B cell (primary cell): ENCODE results near the gene ZNF438. TPM values are rescaled to one million over a fixed set of nuclear protein-coding genes. Genes with fewer than 3 reads are reported as not detected.

Source experiments
- ATAC-seq: fragments of 200-7000 bp; cut with Tn5 transposase; one replicate; pipeline ENCODE4 v1.10.0; 2021; ENCODE audit warnings: low read depth, mild to moderate bottlenecking, moderate number of reproducible peaks, moderate library complexity
- CTCF ChIA-PET: fragments of 350-600 bp; sonication (Branson Sonifier 250); formaldehyde crosslinking; loops from one replicate; lab custom pipeline; 2021; ENCODE audit warnings: antibody characterized with exemption, inconsistent platforms; lab: Charles Lee
- POLR2A ChIA-PET: fragments of 350-600 bp; sonication (Branson Sonifier 250); formaldehyde crosslinking; loops from one replicate; lab custom pipeline; 2021; ENCODE audit warnings: antibody characterized with exemption; lab: Charles Lee
- DNase-seq: peaks from one replicate; pipeline ENCODE4 v3.0.0; 2013
- H2AFZ ChIP-seq: 2 replicates; pipeline ENCODE4 v1.6.1; 2012; ENCODE audit warnings: mild to moderate bottlenecking, low read depth, low read length; ENCODE audit not compliant: insufficient read depth, poor library complexity, severe bottlenecking
- H3K27ac ChIP-seq, 2 donors: 1 replicate in 1 of 2; 2 replicates in 1 of 2; pipeline ENCODE4 v1.5.1; 2012 to 2013; ENCODE audit warnings: low read length in 2 of 2, mild to moderate bottlenecking in 2 of 2, moderate library complexity in 1 of 2
- H3K27me3 ChIP-seq, 4 experiments: fragments of 200-600 bp in 1 of 4; sonication (generic) in 1 of 4; replicated peaks in 1 of 4; 1 replicate in 2 of 4; 2 replicates in 2 of 4; pipeline versions ENCODE4 v1.6.1 to v1.7.0; 2013 to 2016; ENCODE audit warnings: low read length in 3 of 4, mild to moderate bottlenecking in 2 of 4, mixed read lengths in 1 of 4, moderate library complexity in 1 of 4; ENCODE audit not compliant: insufficient read depth in 4 of 4, control insufficient read depth in 3 of 4; ENCODE audit errors: control extremely low read depth in 1 of 4
- H3K36me3 ChIP-seq, 2 experiments: replicated peaks in 1 of 2; 1 replicate in 1 of 2; 2 replicates in 1 of 2; pipeline versions ENCODE4 v1.6.1 to v1.7.1; 2013; ENCODE audit warnings: low read length in 1 of 2; ENCODE audit not compliant: insufficient read depth in 2 of 2, control insufficient read depth in 1 of 2; ENCODE audit errors: control extremely low read depth in 1 of 2, extremely low read depth in 1 of 2
- H3K4me1 ChIP-seq, 2 donors: fragments of 200-600 bp in 1 of 2; sonication (generic) in 1 of 2; 1 replicate in 1 of 2; 2 replicates in 1 of 2; pipeline versions ENCODE4 v1.5.1 to v1.6.1; 2013 to 2017; ENCODE audit warnings: low read length in 2 of 2; ENCODE audit not compliant: control insufficient read depth in 2 of 2, insufficient read depth in 2 of 2
- H3K4me2 ChIP-seq: replicated peaks from 2 replicates; pipeline ENCODE3; 2012; ENCODE audit warnings: mild to moderate bottlenecking, low read depth, low read length; ENCODE audit not compliant: poor library complexity, severe bottlenecking
- H3K4me3 ChIP-seq, 5 experiments: fragments of 200-600 bp in 1 of 5; sonication (generic) in 1 of 5; 1 replicate in 3 of 5; 2 replicates in 2 of 5; pipeline versions ENCODE4 v1.5.1 to v1.7.0; 2011 to 2016; ENCODE audit warnings: low read length in 4 of 5, mild to moderate bottlenecking in 4 of 5, low read depth in 2 of 5, control low read depth in 1 of 5, moderate library complexity in 1 of 5; ENCODE audit not compliant: insufficient read depth in 1 of 5; ENCODE audit errors: control extremely low read depth in 1 of 5, extremely low read depth in 1 of 5
- H3K79me2 ChIP-seq: fragments of 200-600 bp; sonication (generic); one replicate; pipeline ENCODE4 v1.6.0; 2016; ENCODE audit warnings: low read length; ENCODE audit not compliant: control insufficient read depth, insufficient read depth
- H3K9ac ChIP-seq: fragments of 200-600 bp; sonication (generic); 2 replicates; pipeline ENCODE4 v1.6.1; 2017; ENCODE audit warnings: mild to moderate bottlenecking, low read length, moderate library complexity
- H3K9me3 ChIP-seq, 3 donors: one replicate each; pipeline versions ENCODE4 v1.6.1 to v1.7.1; 2013; ENCODE audit warnings: low read length in 2 of 3; ENCODE audit not compliant: control insufficient read depth in 2 of 3, insufficient read depth in 1 of 3; ENCODE audit errors: control extremely low read depth in 1 of 3
- H4K20me1 ChIP-seq: 2 replicates; pipeline ENCODE4 v1.6.0; 2012; ENCODE audit warnings: mild to moderate bottlenecking, low read length; ENCODE audit not compliant: insufficient read depth, control insufficient read depth, poor library complexity, severe bottlenecking
- H3K27ac Mint-ChIP-seq: one replicate; pipeline ENCODE4 v1.8.0; 2021; ENCODE audit warnings: mixed read lengths
- H3K27me3 Mint-ChIP-seq: one replicate; pipeline ENCODE4 v1.8.0; 2021; ENCODE audit warnings: mixed read lengths
- H3K4me1 Mint-ChIP-seq: one replicate; pipeline ENCODE4 v1.8.0; 2021; ENCODE audit warnings: mixed read lengths
- H3K4me3 Mint-ChIP-seq: one replicate; pipeline ENCODE4 v1.8.0; 2021; ENCODE audit warnings: mixed read lengths
- H3K9me3 Mint-ChIP-seq: one replicate; pipeline ENCODE4 v1.8.0; 2022; ENCODE audit warnings: mixed read lengths; ENCODE audit not compliant: insufficient read depth
- EZH2 ChIP-seq: IDR thresholded peaks from 2 replicates; pipeline ENCODE4 v1.6.1; 2012; ENCODE audit warnings: borderline replicate concordance, low read depth, mild to moderate bottlenecking, moderate library complexity, low read length; ENCODE audit not compliant: insufficient read depth, poor library complexity, severe bottlenecking
- WGBS: methylation state at CpG from one replicate; pipeline ENCODE4 v1.1.5; 2013; ENCODE audit warnings: missing lambda C conversion rate; ENCODE audit not compliant: insufficient coverage; 5-methylcytosine and 5-hydroxymethylcytosine counted together
- intact Hi-C: fragments of 100-400 bp; cut with micrococcal nuclease; formaldehyde crosslinking; loops from one replicate; pipeline ENCODE4 v1.10.0; 2022
- polyA plus RNA-seq: library from polyadenylated mRNA; depleted of rRNA; stranded (reverse); fragments of >200 nt; gene quantifications from 2 replicates; pipeline ENCODE4 v1.2.3, GENCODE V29; 2012
- total RNA-seq, 2 donors: library from RNA; stranded (reverse); fragments of 120-200 nt in 1 of 2; gene quantifications; 1 replicate in 1 of 2; 2 replicates in 1 of 2; pipeline versions ENCODE4 v1.2.3 to v1.2.4, GENCODE V29; 2013 to 2022
- TF ChIP-seq, protein P1 (sequence below): fragments of 200-600 bp; IDR thresholded peaks from one replicate; pipeline ENCODE4 v1.8.0; 2022; ENCODE audit warnings: antibody characterized with exemption, mild to moderate bottlenecking

Gene ZNF438
- total and polyA plus RNA-seq, 2 donors (not counting 1 experiment from before 2014, with no cell fraction given) = 2.0 to 3.7 TPM

DNA sequence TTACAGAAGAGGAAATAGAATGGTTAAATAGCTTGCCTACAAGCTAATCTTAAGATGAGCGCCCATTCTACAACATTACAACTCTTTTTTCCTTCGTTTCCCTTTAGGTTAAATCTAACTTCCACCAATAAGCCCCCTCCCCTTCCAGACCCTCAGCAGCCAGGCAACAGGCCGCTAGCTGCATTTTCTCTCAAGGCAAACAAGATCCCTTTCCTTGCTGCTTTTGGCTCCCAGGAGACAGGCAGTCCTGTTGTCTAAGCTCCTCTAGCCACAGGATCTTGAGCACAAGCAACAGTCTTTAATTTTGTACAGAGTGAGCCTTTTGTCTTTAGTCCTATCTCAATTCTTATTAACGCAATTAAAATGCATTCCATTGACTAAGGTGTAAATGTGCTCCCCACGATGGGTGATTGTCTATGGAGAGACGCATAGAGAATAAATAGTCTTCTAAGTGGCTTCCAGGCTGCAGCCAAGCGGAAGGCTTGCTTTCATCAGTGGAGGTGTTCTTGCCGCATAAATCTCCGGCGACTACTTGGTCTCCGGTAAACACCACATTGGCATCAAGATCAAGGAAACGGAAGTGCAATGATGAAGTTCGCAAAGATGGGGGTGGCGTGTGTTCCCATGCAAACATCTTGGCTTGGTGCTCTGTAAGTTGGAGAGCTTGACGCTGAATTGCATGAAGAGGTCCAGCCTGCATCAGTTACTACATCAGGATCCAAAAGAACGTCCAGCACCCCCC lies 220.2 kb downstream of the ZNF438 start:
- POLR2A ChIA-PET = no interaction called here
- Mint-ChIP-seq H3K27ac (no peak overlapping the region), H3K4me3 (no peak overlapping the region), H3K4me1 (no peaks in the 10 kb centered on the region), H3K9me3 (no peaks in the 10 kb centered on the region), H3K27me3 (peaks cover 17% of the 10 kb centered on the region)
- no peak for TF ChIP-seq EZH2
- TF ChIP-seq, protein P1, sequence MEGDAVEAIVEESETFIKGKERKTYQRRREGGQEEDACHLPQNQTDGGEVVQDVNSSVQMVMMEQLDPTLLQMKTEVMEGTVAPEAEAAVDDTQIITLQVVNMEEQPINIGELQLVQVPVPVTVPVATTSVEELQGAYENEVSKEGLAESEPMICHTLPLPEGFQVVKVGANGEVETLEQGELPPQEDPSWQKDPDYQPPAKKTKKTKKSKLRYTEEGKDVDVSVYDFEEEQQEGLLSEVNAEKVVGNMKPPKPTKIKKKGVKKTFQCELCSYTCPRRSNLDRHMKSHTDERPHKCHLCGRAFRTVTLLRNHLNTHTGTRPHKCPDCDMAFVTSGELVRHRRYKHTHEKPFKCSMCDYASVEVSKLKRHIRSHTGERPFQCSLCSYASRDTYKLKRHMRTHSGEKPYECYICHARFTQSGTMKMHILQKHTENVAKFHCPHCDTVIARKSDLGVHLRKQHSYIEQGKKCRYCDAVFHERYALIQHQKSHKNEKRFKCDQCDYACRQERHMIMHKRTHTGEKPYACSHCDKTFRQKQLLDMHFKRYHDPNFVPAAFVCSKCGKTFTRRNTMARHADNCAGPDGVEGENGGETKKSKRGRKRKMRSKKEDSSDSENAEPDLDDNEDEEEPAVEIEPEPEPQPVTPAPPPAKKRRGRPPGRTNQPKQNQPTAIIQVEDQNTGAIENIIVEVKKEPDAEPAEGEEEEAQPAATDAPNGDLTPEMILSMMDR = no peak
- ATAC-seq (no peak), DNase-seq (no peak)
- 80% methylated on average over 15 of the region's 16 CpGs for WGBS
- H3K27ac ChIP-seq = no peak overlapping the region
- H3K27me3 ChIP-seq = peaks cover 0 to 4% (median 0%) of the 10 kb centered on the region in 4 experiments
- H3K36me3 ChIP-seq = no peaks in the 10 kb centered on the region
- no peak overlapping the region for H3K9ac ChIP-seq
- CTCF ChIA-PET = no interaction called here
- no peak overlapping the region for H3K4me3 ChIP-seq
- no peak overlapping the region for H3K4me2 ChIP-seq
- H3K79me2 ChIP-seq = no peaks in the 10 kb centered on the region
- intact Hi-C loops = no loop called here
- no peaks in the 10 kb centered on the region for H4K20me1 ChIP-seq
- no peaks in the 10 kb centered on the region for H3K4me1 ChIP-seq
- no peak overlapping the region for H2AFZ ChIP-seq
- H3K9me3 ChIP-seq = no peaks in the 10 kb centered on the region

DNA sequence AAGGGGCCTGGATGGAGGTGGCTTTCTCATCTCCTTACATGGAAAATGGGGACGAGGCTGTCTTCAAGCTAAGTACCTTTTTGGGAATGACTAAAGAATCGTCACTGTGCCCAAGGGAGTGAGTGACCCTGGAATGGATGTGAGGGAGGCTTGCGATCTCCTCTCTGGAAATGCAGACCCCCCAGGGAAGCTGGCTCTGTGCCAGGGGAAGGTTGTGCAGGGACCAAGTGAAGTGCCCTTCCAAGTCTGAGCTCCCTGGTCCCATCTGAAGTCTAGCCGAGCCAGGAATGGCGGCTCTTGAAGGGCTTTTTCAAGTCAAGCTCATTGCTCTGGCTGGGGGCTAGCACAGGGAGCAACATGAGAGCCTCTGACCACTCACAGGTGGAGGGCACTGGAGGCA lies 221.2 kb downstream of the ZNF438 start:
- Mint-ChIP-seq H3K4me1 (no peaks in the 10 kb centered on the region), H3K27ac (no peak overlapping the region), H3K27me3 (peaks cover 17% of the 10 kb centered on the region), H3K9me3 (no peaks in the 10 kb centered on the region), H3K4me3 (no peak overlapping the region)
- no peaks in the 10 kb centered on the region for H3K4me1 ChIP-seq
- H2AFZ ChIP-seq = no peak overlapping the region
- no peaks in the 10 kb centered on the region for H3K9me3 ChIP-seq
- H3K27ac ChIP-seq = no peak overlapping the region
- no peak overlapping the region for H3K4me2 ChIP-seq
- H4K20me1 ChIP-seq = no peaks in the 10 kb centered on the region
- no peak for TF ChIP-seq EZH2
- TF ChIP-seq, protein P1 = no peak
- no peaks in the 10 kb centered on the region for H3K79me2 ChIP-seq
- H3K36me3 ChIP-seq = no peaks in the 10 kb centered on the region
- DNase-seq = no peak
- ChIA-PET CTCF (no interaction called here), POLR2A (no interaction called here)
- no peak overlapping the region for H3K9ac ChIP-seq
- peaks cover 0 to 4% (median 0%) of the 10 kb centered on the region in 4 experiments for H3K27me3 ChIP-seq
- intact Hi-C loops = no loop called here
- H3K4me3 ChIP-seq = no peak overlapping the region
- no peak for ATAC-seq
- 100% methylated on average over 4 of the region's 5 CpGs for WGBS
